HEK293T (cell line): Measurements from ENCODE around the gene BMP4.

ENCODE experiments used
- CTCF ChIA-PET: fragments of 350-600 bp; formaldehyde crosslinking; extraction: SDS; loops from one replicate; lab custom pipeline; 2021; ENCODE audit warnings: antibody characterized with exemption, inconsistent platforms; lab: Yijun Ruan, JAX
- POLR2A ChIA-PET: fragments of 350-600 bp; formaldehyde crosslinking; extraction: SDS; loops from one replicate; lab custom pipeline; 2020; ENCODE audit warnings: antibody characterized with exemption, inconsistent platforms; lab: Yijun Ruan, JAX
- DNase-seq: peaks from one replicate; pipeline ENCODE4 v3.0.0; 2012; ENCODE audit warnings: mixed read lengths; ENCODE audit errors: extremely low spot score
- ARNT ChIP-seq: fragments of 450-650 bp; IDR thresholded peaks from 2 replicates; pipeline ENCODE4 v1.6.1; 2017; ENCODE audit warnings: mild to moderate bottlenecking
- BHLHE40 ChIP-seq: fragments of 450-650 bp; IDR thresholded peaks from 2 replicates; pipeline ENCODE4 v1.6.1; 2016; ENCODE audit warnings: mild to moderate bottlenecking, moderate library complexity, borderline replicate concordance
- CTBP1 ChIP-seq: fragments of 450-650 bp; IDR thresholded peaks from 2 replicates; pipeline ENCODE4 v1.6.1; 2016; ENCODE audit warnings: borderline replicate concordance
- ELF4 ChIP-seq: fragments of 450-650 bp; IDR thresholded peaks from 2 replicates; pipeline ENCODE4 v1.6.1; 2017; ENCODE audit warnings: antibody characterized with exemption
- FOXA1 ChIP-seq: fragments of 450-650 bp; IDR thresholded peaks from 2 replicates; pipeline ENCODE4 v1.6.1; 2016; ENCODE audit warnings: mild to moderate bottlenecking
- FOXK2 ChIP-seq: fragments of 450-650 bp; IDR thresholded peaks from 2 replicates; pipeline ENCODE4 v1.6.1; 2016; ENCODE audit warnings: mild to moderate bottlenecking
- FOXM1 ChIP-seq: fragments of 450-650 bp; IDR thresholded peaks from 2 replicates; pipeline ENCODE4 v1.6.1; 2017; ENCODE audit warnings: mild to moderate bottlenecking, borderline replicate concordance
- HDGF ChIP-seq: fragments of 450-650 bp; IDR thresholded peaks from 2 replicates; pipeline ENCODE4 v1.6.1; 2017; ENCODE audit warnings: antibody characterized with exemption, borderline replicate concordance
- L3MBTL2 ChIP-seq: fragments of 450-650 bp; conservative IDR thresholded peaks from 2 replicates; pipeline ENCODE4 v1.6.1; 2016; ENCODE audit warnings: mild to moderate bottlenecking
- LEF1 ChIP-seq: fragments of 450-650 bp; IDR thresholded peaks from 2 replicates; pipeline ENCODE4 v1.6.1; 2017; ENCODE audit warnings: mild to moderate bottlenecking, borderline replicate concordance
- NFRKB ChIP-seq: fragments of 450-650 bp; IDR thresholded peaks from 2 replicates; pipeline ENCODE4 v1.6.1; 2016; ENCODE audit warnings: mild to moderate bottlenecking, moderate library complexity
- SP1 ChIP-seq: fragments of 450-650 bp; IDR thresholded peaks from 2 replicates; pipeline ENCODE4 v1.6.1; 2017
- SUZ12 ChIP-seq: fragments of 450-650 bp; IDR thresholded peaks from 2 replicates; pipeline ENCODE4 v1.6.1; 2016; ENCODE audit warnings: mild to moderate bottlenecking
- TARDBP ChIP-seq: fragments of 450-650 bp; IDR thresholded peaks from 2 replicates; pipeline ENCODE4 v1.6.1; 2016
- ZNF384 ChIP-seq: fragments of 450-650 bp; IDR thresholded peaks from 2 replicates; pipeline ENCODE4 v1.6.1; 2016
- TF ChIP-seq, protein P1 (sequence below): fragments of 450-650 bp; IDR thresholded peaks from 2 replicates; pipeline ENCODE4 v1.6.1; 2016

BMP4 gene

DNA sequence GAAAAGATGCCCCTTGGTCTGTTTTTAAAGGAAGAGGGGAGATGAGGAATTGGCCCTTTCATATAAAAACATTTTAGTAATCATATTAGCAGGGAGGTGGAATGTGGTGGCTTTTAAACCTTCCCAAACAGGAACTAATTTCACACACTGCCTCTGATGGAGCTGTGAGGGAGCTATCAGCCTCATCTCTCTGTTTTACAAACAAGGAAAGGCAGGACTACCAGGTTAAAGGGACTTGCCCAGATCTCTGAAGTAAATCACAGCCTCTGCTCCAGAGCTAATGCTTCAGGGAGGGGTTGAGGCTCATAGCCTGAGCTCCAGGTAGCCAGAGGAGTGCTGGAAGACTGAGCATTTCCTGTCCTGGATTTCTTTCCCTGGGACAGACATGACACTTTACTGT, 1.1 kb upstream of the BMP4 start:
- ChIA-PET POLR2A (no interaction called here), CTCF (interaction anchor here (0.7 to 1.0 kb wide), 2 partner anchors 28 to 92 kb away, joined by 3 to 4 read pairs; no protein-coding TSS in a partner anchor)
- no peak for DNase-seq
- no peak for TF ChIP-seq CTBP1
- no peak for TF ChIP-seq NFRKB
- TF ChIP-seq HDGF, result no peak
- no peak for TF ChIP-seq ELF4
- no peak for TF ChIP-seq BHLHE40
- no peak for TF ChIP-seq FOXM1
- TF ChIP-seq ARNT, result no peak
- TF ChIP-seq ZNF384, result no peak
- no peak for TF ChIP-seq L3MBTL2
- TF ChIP-seq, protein P1, sequence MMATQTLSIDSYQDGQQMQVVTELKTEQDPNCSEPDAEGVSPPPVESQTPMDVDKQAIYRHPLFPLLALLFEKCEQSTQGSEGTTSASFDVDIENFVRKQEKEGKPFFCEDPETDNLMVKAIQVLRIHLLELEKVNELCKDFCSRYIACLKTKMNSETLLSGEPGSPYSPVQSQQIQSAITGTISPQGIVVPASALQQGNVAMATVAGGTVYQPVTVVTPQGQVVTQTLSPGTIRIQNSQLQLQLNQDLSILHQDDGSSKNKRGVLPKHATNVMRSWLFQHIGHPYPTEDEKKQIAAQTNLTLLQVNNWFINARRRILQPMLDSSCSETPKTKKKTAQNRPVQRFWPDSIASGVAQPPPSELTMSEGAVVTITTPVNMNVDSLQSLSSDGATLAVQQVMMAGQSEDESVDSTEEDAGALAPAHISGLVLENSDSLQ, result no peak
- TF ChIP-seq TARDBP, result no peak
- no peak for TF ChIP-seq FOXK2
- no peak for TF ChIP-seq LEF1
- no peak for TF ChIP-seq SUZ12

DNA sequence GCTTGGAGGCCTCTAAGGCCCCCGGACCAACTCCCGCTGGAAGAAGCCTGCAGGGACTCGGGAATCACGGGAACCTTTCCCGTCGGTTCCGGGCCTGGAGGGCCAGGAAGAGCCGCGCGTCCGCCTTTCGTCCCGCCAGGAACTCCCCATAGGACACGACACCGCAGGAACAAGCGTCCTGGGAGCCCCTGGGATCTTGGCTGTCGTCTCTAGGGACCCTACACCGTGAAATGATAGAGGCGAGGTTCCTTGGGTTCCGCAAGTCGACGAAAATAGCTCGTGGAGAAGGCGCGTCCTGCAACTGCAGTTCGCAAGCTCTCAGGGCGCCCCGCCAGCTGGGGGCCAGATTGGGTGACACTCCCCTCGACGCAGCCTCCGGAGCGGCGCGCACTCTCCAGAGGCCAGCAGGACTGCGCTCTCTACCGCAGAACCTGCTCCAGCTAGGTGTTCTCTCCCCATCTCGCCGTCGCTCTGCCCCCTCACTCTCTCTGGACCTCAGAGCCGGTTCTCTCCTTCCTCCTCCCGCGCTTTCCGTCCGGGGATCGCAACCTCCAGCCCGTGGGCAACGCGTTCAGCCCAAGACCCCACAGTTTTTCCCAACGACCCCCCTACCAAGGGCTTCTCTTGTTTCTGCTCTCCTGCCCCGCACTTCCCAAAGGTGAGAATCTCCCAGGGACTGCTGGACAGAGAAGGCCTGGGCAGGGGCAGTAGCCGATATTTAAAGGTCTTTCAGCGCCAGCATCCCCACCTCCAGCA, 776 bp downstream of the BMP4 start:
- TF ChIP-seq ZNF384 (no peak), FOXA1 (no peak)
- ChIA-PET CTCF (interaction anchor here (0.6 to 1.3 kb wide), 3 partner anchors 9 to 46 kb away, joined by 3 to 5 read pairs (median 3); no protein-coding TSS in a partner anchor), POLR2A (interaction anchor here (1.1 kb wide), 1 partner anchor 24 kb away, joined by 3 read pairs; no protein-coding TSS in a partner anchor)
- DNase-seq, result no peak

DNA sequence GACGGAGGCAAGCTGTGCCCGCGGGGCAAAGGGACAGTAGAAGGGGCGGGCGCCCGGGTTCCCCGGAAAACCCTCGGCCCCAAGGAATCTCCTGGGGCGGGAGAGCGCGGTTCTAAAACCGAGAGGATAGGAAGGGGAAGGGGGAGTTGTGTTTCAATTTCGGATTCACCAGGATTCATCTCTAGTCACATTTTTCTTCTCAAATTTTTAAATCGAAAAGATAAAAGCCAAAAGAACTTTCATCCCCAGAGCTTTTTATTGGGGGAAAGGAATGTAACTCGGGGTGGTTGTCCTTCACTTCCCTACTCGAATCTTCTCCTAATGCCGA, 1.4 kb downstream of the BMP4 start:
- ChIA-PET CTCF (interaction anchor here (1.3 kb wide), 1 partner anchor 9 kb away, joined by 3 read pairs; no protein-coding TSS in a partner anchor), POLR2A (no interaction called here)
- TF ChIP-seq CTBP1, result no peak
- TF ChIP-seq, protein P1, result no peak
- no peak for TF ChIP-seq HDGF
- no peak for TF ChIP-seq NFRKB
- TF ChIP-seq ELF4, result no peak
- TF ChIP-seq SUZ12, result no peak
- TF ChIP-seq FOXA1, result no peak
- TF ChIP-seq L3MBTL2, result no peak
- TF ChIP-seq TARDBP, result no peak
- no peak for TF ChIP-seq BHLHE40
- TF ChIP-seq LEF1, result no peak
- TF ChIP-seq FOXM1, result no peak
- no peak for TF ChIP-seq SP1

DNA sequence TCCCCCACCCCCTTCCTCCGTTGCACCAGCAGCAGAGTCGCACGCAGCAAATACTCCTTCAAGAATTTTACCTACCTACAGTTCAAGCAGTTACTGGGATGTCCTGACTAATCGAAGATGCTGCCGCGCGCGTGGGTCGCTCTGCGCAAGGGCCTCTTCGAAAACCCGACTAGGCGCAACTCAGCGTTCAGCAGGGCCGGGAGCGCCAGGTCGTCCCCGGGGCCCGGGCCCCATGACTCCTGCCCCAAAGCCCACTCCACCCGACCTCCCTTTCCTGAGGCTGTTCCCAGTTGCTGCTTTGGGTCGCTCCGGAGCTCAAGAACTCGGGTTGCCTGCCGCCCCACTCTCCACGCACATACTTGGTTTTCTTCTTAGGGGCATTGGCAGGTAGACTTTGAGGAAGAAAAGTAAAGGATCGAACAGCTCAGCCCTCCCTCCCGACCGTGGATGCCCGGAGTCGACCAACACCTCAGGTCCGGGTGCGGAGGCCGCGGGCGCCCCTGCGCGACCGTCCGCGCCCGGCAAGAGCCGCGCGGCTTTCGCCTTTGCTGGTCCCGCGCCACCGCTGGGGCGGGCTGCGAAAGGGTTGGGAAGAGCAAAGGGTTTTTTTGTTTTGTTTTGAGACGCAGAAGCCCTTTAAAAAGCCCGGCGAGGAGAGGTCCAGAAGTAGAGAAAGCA, 1.9 kb downstream of the BMP4 start:
- ChIA-PET CTCF (interaction anchor here (0.7 to 1.3 kb wide), 2 partner anchors 10 to 142 kb away, joined by 3 read pairs; no protein-coding TSS in a partner anchor), POLR2A (interaction anchor here (1.0 to 2.7 kb wide), 5 partner anchors 11 to 74 kb away, joined by 3 to 20 read pairs (median 11); no protein-coding TSS in a partner anchor)
- no peak for TF ChIP-seq CTBP1
- no peak for TF ChIP-seq SUZ12
- TF ChIP-seq, protein P1, result no peak
- no peak for TF ChIP-seq L3MBTL2
- TF ChIP-seq HDGF, result no peak
- no peak for TF ChIP-seq ARNT
- TF ChIP-seq NFRKB, result no peak
- no peak for TF ChIP-seq FOXM1
- TF ChIP-seq FOXK2, result no peak
- no peak for DNase-seq

More for the DNA sequence above, 1.4 kb downstream of the BMP4 start:
- no peak for DNase-seq

DNA sequence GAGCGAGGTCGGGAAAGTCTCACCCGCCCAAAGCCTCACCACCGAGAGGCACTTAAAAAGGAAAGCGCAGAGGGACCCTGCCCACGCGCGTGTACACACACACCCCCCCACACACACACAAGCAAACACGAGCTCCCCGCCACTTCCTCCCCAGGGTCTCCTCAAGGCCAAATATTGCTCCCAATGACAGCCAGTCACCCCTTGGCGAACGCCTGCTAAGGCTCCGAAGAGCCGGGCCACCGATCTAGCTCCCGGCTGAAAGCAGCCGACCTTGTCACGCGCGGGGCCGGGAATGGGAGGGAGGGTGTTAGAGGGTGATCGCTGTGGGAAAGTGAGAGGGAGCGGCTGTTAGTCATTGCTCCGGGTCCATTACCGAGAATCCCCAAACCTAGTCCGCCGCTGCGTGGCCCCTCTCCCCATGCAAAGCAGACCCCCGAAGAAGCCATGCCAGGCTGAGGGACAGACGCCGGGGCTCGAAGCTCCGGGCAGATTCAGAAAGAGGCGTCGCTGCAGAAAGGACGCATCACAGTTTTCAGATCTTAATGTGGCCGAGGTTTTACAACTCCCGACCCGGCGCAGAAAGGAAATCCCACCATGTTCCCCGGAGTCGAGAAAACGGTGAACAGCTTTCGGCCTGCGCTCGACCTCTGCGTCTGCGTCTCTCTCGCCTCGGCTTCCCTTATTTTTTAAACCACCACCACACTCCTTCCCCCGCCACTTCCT, 2.6 kb downstream of the BMP4 start:
- TF ChIP-seq HDGF (no peak), L3MBTL2 (peak; percentile 46), ELF4 (no peak), TARDBP (no peak), NFRKB (no peak)
- CTCF ChIA-PET, result interaction anchor here (0.7 kb wide), 1 partner anchor 141 kb away, joined by 3 read pairs; no protein-coding TSS in a partner anchor
- DNase-seq, result peak; percentile 31
- POLR2A ChIA-PET, result interaction anchor here (0.6 to 2.7 kb wide), 11 partner anchors 10 to 905 kb away, joined by 3 to 20 read pairs (median 4); partner anchors contain the start of gene CDKN3
